Neuronal stem cell (in vitro differentiated cells): Measurements from ENCODE around the gene LTBP3.

Experiments used
- DNase-seq: peaks from one replicate; pipeline ENCODE4 v3.0.0-alpha.2; 2013; ENCODE audit warnings: low spot score
- H2AFZ ChIP-seq: one replicate; pipeline ENCODE4 v1.6.1; 2013; ENCODE audit warnings: mild to moderate bottlenecking, low read length, inconsistent platforms
- H2AK5ac ChIP-seq: 2 replicates; pipeline ENCODE4 v1.6.1; 2013; ENCODE audit warnings: low read depth, mild to moderate bottlenecking, inconsistent platforms, low read length, moderate library complexity, mixed read lengths
- H2BK120ac ChIP-seq: 2 replicates; pipeline ENCODE4 v1.6.1; 2013; ENCODE audit warnings: low read depth, mild to moderate bottlenecking, inconsistent platforms, low read length, moderate library complexity, mixed read lengths
- H2BK12ac ChIP-seq: one replicate; pipeline ENCODE4 v1.6.1; 2013; ENCODE audit warnings: low read length, inconsistent platforms
- H2BK15ac ChIP-seq: 2 replicates; pipeline ENCODE4 v1.6.1; 2013; ENCODE audit warnings: mild to moderate bottlenecking, low read length, inconsistent platforms, mixed read lengths
- H2BK5ac ChIP-seq: one replicate; pipeline ENCODE4 v1.6.1; 2013; ENCODE audit warnings: inconsistent platforms, mild to moderate bottlenecking, low read length, moderate library complexity
- H3K14ac ChIP-seq: one replicate; pipeline ENCODE4 v1.6.1; 2013; ENCODE audit warnings: low read length, inconsistent platforms
- H3K18ac ChIP-seq: 2 replicates; pipeline ENCODE4 v1.6.1; 2013; ENCODE audit warnings: low read length, inconsistent platforms
- H3K23ac ChIP-seq: 2 replicates; pipeline ENCODE4 v1.6.1; 2013; ENCODE audit warnings: low read depth, mild to moderate bottlenecking, mixed read lengths, low read length, inconsistent platforms; ENCODE audit not compliant: poor library complexity
- H3K27ac ChIP-seq: replicated peaks from 3 replicates; pipeline ENCODE4 v1.5.1; 2013; ENCODE audit warnings: low read length, inconsistent platforms
- H3K27me3 ChIP-seq, 3 experiments: 2 replicates each; pipeline ENCODE4 v1.6.1; 2013; ENCODE audit warnings: low read length in 3 of 3, mild to moderate bottlenecking in 2 of 3, inconsistent platforms in 1 of 3, low read depth in 1 of 3, mixed read lengths in 1 of 3, moderate library complexity in 1 of 3; ENCODE audit not compliant: control insufficient read depth in 3 of 3, insufficient read depth in 3 of 3
- H3K36me3 ChIP-seq, 2 donors: replicated peaks in 1 of 2; 2 replicates each; pipeline ENCODE4 v1.6.1; 2013; ENCODE audit warnings: low read length in 2 of 2; ENCODE audit not compliant: control insufficient read depth in 2 of 2, insufficient read depth in 2 of 2
- H3K4ac ChIP-seq: 2 replicates; pipeline ENCODE4 v1.6.1; 2013; ENCODE audit warnings: inconsistent platforms, mild to moderate bottlenecking, low read length, moderate library complexity
- H3K4me1 ChIP-seq, 2 donors: 1 replicate in 1 of 2; 2 replicates in 1 of 2; pipeline ENCODE4 v1.6.1; 2013; ENCODE audit warnings: low read length in 2 of 2, low read depth in 1 of 2; ENCODE audit not compliant: control insufficient read depth in 2 of 2, insufficient read depth in 1 of 2
- H3K4me2 ChIP-seq: one replicate; pipeline ENCODE4 v1.6.1; 2013; ENCODE audit warnings: mild to moderate bottlenecking, low read length, inconsistent platforms; ENCODE audit not compliant: insufficient read depth, poor library complexity, severe bottlenecking
- H3K4me3 ChIP-seq, 2 donors: 2 replicates each; pipeline ENCODE4 v1.5.1; 2013; ENCODE audit warnings: low read length in 2 of 2, mild to moderate bottlenecking in 2 of 2, inconsistent platforms in 1 of 2, moderate library complexity in 1 of 2
- H3K79me1 ChIP-seq: one replicate; pipeline ENCODE4 v1.6.1; 2013; ENCODE audit warnings: low read depth, mild to moderate bottlenecking, inconsistent platforms, low read length, moderate library complexity
- H3K9ac ChIP-seq: one replicate; pipeline ENCODE4 v1.6.1; 2013; ENCODE audit warnings: mild to moderate bottlenecking, low read depth, low read length, inconsistent platforms; ENCODE audit not compliant: poor library complexity
- H3K9me3 ChIP-seq, 2 donors: replicated peaks in 1 of 2; 2 replicates each; pipeline versions ENCODE3 to v1.6.1; 2013; ENCODE audit warnings: low read length in 2 of 2, mild to moderate bottlenecking in 2 of 2, inconsistent platforms in 1 of 2, low read depth in 1 of 2, mixed read lengths in 1 of 2, moderate library complexity in 1 of 2; ENCODE audit not compliant: control insufficient read depth in 2 of 2, insufficient read depth in 1 of 2
- H4K8ac ChIP-seq: one replicate; pipeline ENCODE4 v1.6.1; 2013; ENCODE audit warnings: low read depth, mild to moderate bottlenecking, inconsistent platforms, low read length, moderate library complexity
- H4K91ac ChIP-seq: one replicate; pipeline ENCODE4 v1.6.1; 2013; ENCODE audit warnings: low read length, low read depth, mild to moderate bottlenecking, inconsistent platforms; ENCODE audit not compliant: poor library complexity
- WGBS, 2 donors: extraction: QIAGEN DNeasy Blood & Tissue Kit; methylation state at CpG; one replicate each; pipeline ENCODE4 v1.1.7; 2013; ENCODE audit warnings: missing lambda C conversion rate in 2 of 2, mixed read lengths in 1 of 2; ENCODE audit not compliant: insufficient read length in 2 of 2, insufficient replicate concordance in 1 of 2; ENCODE audit errors: extremely low coverage in 2 of 2; 5-methylcytosine and 5-hydroxymethylcytosine counted together

LTBP3 gene

GRCh38 chr11:65529475-65530156, 28.5 kb downstream of the LTBP3 start:
- H2BK5ac ChIP-seq = no peak overlapping the region
- peak overlapping the region; percentile 44 for H3K23ac ChIP-seq
- H4K91ac ChIP-seq = no peak overlapping the region
- no peak overlapping the region for H3K27ac ChIP-seq
- H4K8ac ChIP-seq = no peak overlapping the region
- H2BK12ac ChIP-seq = no peak overlapping the region
- no peak overlapping the region for H2BK120ac ChIP-seq
- H3K18ac ChIP-seq = no peak overlapping the region
- H2AK5ac ChIP-seq = no peak overlapping the region
- no peak overlapping the region for H3K4me3 ChIP-seq
- H3K9ac ChIP-seq = peak overlapping the region; percentile 12
- H3K14ac ChIP-seq = no peak overlapping the region
- no peak overlapping the region for H3K4ac ChIP-seq
- no peak overlapping the region for H2BK15ac ChIP-seq
- peaks cover 45 to 58% of the 10 kb centered on the region in 2 donors for H3K36me3 ChIP-seq
- H3K9me3 ChIP-seq = peaks cover 0 to 3% of the 10 kb centered on the region in 2 donors
- H3K4me1 ChIP-seq = peaks cover 6 to 19% of the 10 kb centered on the region in 2 donors
- no peaks in the 10 kb centered on the region for H3K27me3 ChIP-seq
- peaks cover 19% of the 10 kb centered on the region for H3K79me1 ChIP-seq
- H2AFZ ChIP-seq = no peak overlapping the region
- no CpG with 5 or more reads among the region's 10 CpGs for WGBS, 2 donors
- no peak overlapping the region for H3K4me2 ChIP-seq
- DNase-seq = no peak

- no peak overlapping the region for H3K4ac ChIP-seq
- H2BK5ac ChIP-seq = no peak overlapping the region
- H2AFZ ChIP-seq = no peak overlapping the region
- H3K4me1 ChIP-seq = peaks cover 11 to 19% of the 10 kb centered on the region in 2 donors
- H3K9me3 ChIP-seq = peaks cover 0 to 3% of the 10 kb centered on the region in 2 donors
- no peak overlapping the region for H2BK15ac ChIP-seq
- no peak overlapping the region for H3K14ac ChIP-seq
- peaks cover 0 to 3% (median 0%) of the 10 kb centered on the region in 3 experiments for H3K27me3 ChIP-seq
- no peak overlapping the region for H3K27ac ChIP-seq
- no peak overlapping the region for H3K23ac ChIP-seq
- H3K9ac ChIP-seq = no peak overlapping the region
- H2BK12ac ChIP-seq = no peak overlapping the region
- no peak overlapping the region for H3K4me2 ChIP-seq
- peaks cover 19% of the 10 kb centered on the region for H3K79me1 ChIP-seq
- H2BK120ac ChIP-seq = no peak overlapping the region
- DNase-seq = no peak
- no CpG with 5 or more reads among the region's 12 CpGs for WGBS, 2 donors
- no peak overlapping the region for H3K4me3 ChIP-seq
- no peak overlapping the region for H3K18ac ChIP-seq
- H3K36me3 ChIP-seq = peaks cover 45 to 58% of the 10 kb centered on the region in 2 donors
- H4K91ac ChIP-seq = no peak overlapping the region
- no peak overlapping the region for H2AK5ac ChIP-seq
- no peak overlapping the region for H4K8ac ChIP-seq
These were observed 29.3 kb downstream of the LTBP3 start for GRCh38 chr11:65528819-65529350.

DNA sequence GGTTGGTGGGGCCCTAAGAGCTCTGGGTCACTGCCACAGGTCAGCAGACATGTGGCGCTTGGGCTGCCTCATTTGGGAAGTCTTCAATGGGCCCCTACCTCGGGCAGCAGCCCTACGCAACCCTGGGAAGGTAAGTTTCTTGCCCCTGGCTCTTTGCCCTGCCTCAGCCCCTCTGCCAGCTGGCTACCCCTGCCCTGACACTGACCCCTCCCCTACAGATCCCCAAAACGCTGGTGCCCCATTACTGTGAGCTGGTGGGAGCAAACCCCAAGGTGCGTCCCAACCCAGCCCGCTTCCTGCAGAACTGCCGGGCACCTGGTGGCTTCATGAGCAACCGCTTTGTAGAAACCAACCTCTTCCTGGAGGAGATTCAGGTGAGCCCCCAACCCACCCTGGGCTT, 31.4 kb downstream of the LTBP3 start:
- no peak overlapping the region for H3K23ac ChIP-seq
- H3K14ac ChIP-seq = no peak overlapping the region
- peaks cover 11 to 31% of the 10 kb centered on the region in 2 donors for H3K4me1 ChIP-seq
- peaks cover 0 to 4% (median 0%) of the 10 kb centered on the region in 3 experiments for H3K27me3 ChIP-seq
- peaks cover 38 to 42% of the 10 kb centered on the region in 2 donors for H3K36me3 ChIP-seq
- no peak overlapping the region for H2AFZ ChIP-seq
- DNase-seq = no peak
- H2BK15ac ChIP-seq = no peak overlapping the region
- no peak overlapping the region for H3K18ac ChIP-seq
- no peak overlapping the region for H3K27ac ChIP-seq
- no peak overlapping the region for H2AK5ac ChIP-seq
- H3K4me2 ChIP-seq = no peak overlapping the region
- H3K79me1 ChIP-seq = peaks cover 19% of the 10 kb centered on the region
- H3K9me3 ChIP-seq = peaks cover 0 to 3% of the 10 kb centered on the region in 2 donors
- H4K91ac ChIP-seq = no peak overlapping the region
- H2BK5ac ChIP-seq = peak overlapping the region; percentile 82
- peak overlapping the region; percentile 17 for H4K8ac ChIP-seq
- no peak overlapping the region for H3K4me3 ChIP-seq
- H3K4ac ChIP-seq = no peak overlapping the region
- no CpG with 5 or more reads among the region's 8 CpGs for WGBS, 2 donors
- no peak overlapping the region for H3K9ac ChIP-seq
- no peak overlapping the region for H2BK120ac ChIP-seq
- no peak overlapping the region for H2BK12ac ChIP-seq
